HL-60 (cell line): ENCODE data around the gene RANGRF.

Experiments
- CTCF ChIP-seq: IDR thresholded peaks from one replicate; pipeline ENCODE4 v1.5.1; 2011; ENCODE audit warnings: low read length, control low read depth, inconsistent platforms; ENCODE audit not compliant: insufficient read depth
- POLR2AphosphoS5 ChIP-seq: IDR thresholded peaks from 2 replicates; pipeline ENCODE4 v1.6.1; 2012; ENCODE audit warnings: low read depth
- SPI1 ChIP-seq: IDR thresholded peaks from 2 replicates; pipeline ENCODE4 v1.6.1; 2012; ENCODE audit warnings: low read depth, mild to moderate bottlenecking, borderline replicate concordance

- no peak for TF ChIP-seq POLR2AphosphoS5
- TF ChIP-seq CTCF: no peak
- no peak for TF ChIP-seq SPI1
These were observed 580 bp downstream of the RANGRF start for GRCh38 chr17:8289103-8289397.
